Measurements from ENCODE around the gene RGS7BP.

GRCh38 chr5:64569858-64570257 lies 64.0 kb downstream of the RGS7BP start:
- TF ChIP-seq RB1 (IDR thresholded peaks at IDR 0.05; ENCODE audit: borderline replicate concordance) = no peak
- no peak for TF ChIP-seq REST (IDR thresholded peaks at IDR 0.05; ENCODE audit: low read depth, low read length)
- TF ChIP-seq HDGF (IDR thresholded peaks at IDR 0.05) = no peak
- TF ChIP-seq E2F4 (IDR thresholded peaks at IDR 0.05; ENCODE audit: low read depth, low read length) = no peak
- TF ChIP-seq CTCF (IDR thresholded peaks at IDR 0.05 in 2 of 3, conservative IDR thresholded peaks at IDR 0.05 in 1 of 3; ENCODE audit: control insufficient read depth in 2 of 3, extremely low read depth in 1 of 3, insufficient read depth in 1 of 3, low read depth in 3 of 3, low read length in 3 of 3) = no peak
- no peak for TF ChIP-seq EZH2 (IDR thresholded peaks at IDR 0.05; ENCODE audit: borderline replicate concordance, control insufficient read depth, low read depth, low read length)
